ENCODE results near the gene RPS6KB2. TPM values are rescaled to one million over a fixed set of nuclear protein-coding genes. Genes with fewer than 3 reads are reported as not detected.

RPS6KB2 gene
- 25.5 and 51.7 TPM in 2 replicates for total RNA-seq

GRCh38 chr11:67428052-67429001, at the start of gene RPS6KB2:
TSS of gene RPS6KB2 (plus strand) at chr11:67428494. CDS start at chr11:67428546, 52 bp downstream.
- peak; percentile 93 for DNase-seq (ENCODE audit: low read depth)

GRCh38 chr11:67378544-67378943, 49.8 kb upstream of the RPS6KB2 start:
- DNase-seq (ENCODE audit: low read depth) = peak; percentile 56

GRCh38 chr11:67379061-67380058, 48.9 kb upstream of the RPS6KB2 start:
- no peak for DNase-seq (ENCODE audit: low read depth)

- DNase-seq (ENCODE audit: low read depth) = no peak
These were observed 46.9 kb upstream of the RPS6KB2 start for GRCh38 chr11:67381244-67381972.

- peak; percentile 56 for DNase-seq (ENCODE audit: low read depth)
These were observed 45.8 kb upstream of the RPS6KB2 start for GRCh38 chr11:67382276-67383136.

GRCh38 chr11:67384851-67385366, 43.4 kb upstream of the RPS6KB2 start:
- DNase-seq (ENCODE audit: low read depth) = peak; percentile 98

- no peak for DNase-seq (ENCODE audit: low read depth)
These were observed 41.2 kb upstream of the RPS6KB2 start for GRCh38 chr11:67387069-67387468.

GRCh38 chr11:67387518-67387917, 40.8 kb upstream of the RPS6KB2 start:
- no peak for DNase-seq (ENCODE audit: low read depth)

GRCh38 chr11:67389477-67389876, 38.8 kb upstream of the RPS6KB2 start:
- no peak for DNase-seq (ENCODE audit: low read depth)

- DNase-seq (ENCODE audit: low read depth) = no peak
These were observed 37.4 kb upstream of the RPS6KB2 start for GRCh38 chr11:67390947-67391303.

GRCh38 chr11:67391304-67392182, 36.8 kb upstream of the RPS6KB2 start, which contains the start of gene RAD9A:
TSS of gene RAD9A (plus strand) at chr11:67391986. CDS start at chr11:67392045, 59 bp downstream.
- DNase-seq (ENCODE audit: low read depth) = peak; percentile 76

GRCh38 chr11:67392183-67392715, 36.0 kb upstream of the RPS6KB2 start:
- no peak for DNase-seq (ENCODE audit: low read depth)

- no peak for DNase-seq (ENCODE audit: low read depth)
These were observed 34.9 kb upstream of the RPS6KB2 start for GRCh38 chr11:67393437-67393836.

GRCh38 chr11:67393990-67394389, 34.3 kb upstream of the RPS6KB2 start:
- no peak for DNase-seq (ENCODE audit: low read depth)

- DNase-seq (ENCODE audit: low read depth) = no peak
These were observed 32.6 kb upstream of the RPS6KB2 start for GRCh38 chr11:67395555-67396258.

- DNase-seq (ENCODE audit: low read depth) = no peak
These were observed 32.1 kb upstream of the RPS6KB2 start for GRCh38 chr11:67396259-67396581.

GRCh38 chr11:67396587-67397389, 31.5 kb upstream of the RPS6KB2 start:
- DNase-seq (ENCODE audit: low read depth) = no peak

- no peak for DNase-seq (ENCODE audit: low read depth)
These were observed 30.8 kb upstream of the RPS6KB2 start for GRCh38 chr11:67397536-67397935.

Data from renal cortical epithelial cell (primary cell).